HG03103 (cell line): Measurements from ENCODE around the gene COX15.
"Not testable (repeated sequence)": the region's sequence is repeated elsewhere in the genome, so short reads cannot be mapped to it uniquely, and the experiment has no call there.

Experiments used
- ATAC-seq: cut with Tn5 transposase; IDR thresholded peaks from one replicate; pipeline ENCODE4 v1.9.1; 2021; ENCODE audit warnings: low read depth; ENCODE audit not compliant: unreplicated experiment

The COX15 gene

GRCh38 chr10:99732033-99732842 lies at the start of gene COX15, which contains the start of gene CUTC:
TSS of gene COX15 (minus strand) at chr10:99732127. CDS start at chr10:99732049, 78 bp downstream.
TSS of gene CUTC (plus strand) at chr10:99732234. CDS start at chr10:99732349, 115 bp downstream.
- peak; percentile 84 for ATAC-seq

GRCh38 chr10:99779335-99779734 lies 47.4 kb upstream of the COX15 start:
- no peak for ATAC-seq

GRCh38 chr10:99777918-99778714 lies 46.2 kb upstream of the COX15 start:
- ATAC-seq: no peak

GRCh38 chr10:99775850-99776249 lies 43.9 kb upstream of the COX15 start:
- no peak for ATAC-seq

- no peak for ATAC-seq
Observed at GRCh38 chr10:99770408-99771045, 38.6 kb upstream of the COX15 start.

GRCh38 chr10:99769706-99770105 lies 37.8 kb upstream of the COX15 start:
- ATAC-seq: no peak

GRCh38 chr10:99768556-99768955 lies 36.6 kb upstream of the COX15 start:
- ATAC-seq: no peak

GRCh38 chr10:99767901-99768300 lies 36.0 kb upstream of the COX15 start:
- ATAC-seq: no peak

GRCh38 chr10:99766302-99766681 lies 34.4 kb upstream of the COX15 start:
- ATAC-seq: no peak

GRCh38 chr10:99765672-99766301 lies 33.9 kb upstream of the COX15 start:
- no peak for ATAC-seq

- ATAC-seq: no peak
Observed at GRCh38 chr10:99761365-99761764, 29.4 kb upstream of the COX15 start.

GRCh38 chr10:99760321-99760720 lies 28.4 kb upstream of the COX15 start:
- ATAC-seq: no peak

- no peak for ATAC-seq
Observed at GRCh38 chr10:99758211-99758891, 26.4 kb upstream of the COX15 start.

GRCh38 chr10:99756159-99756558 lies 24.2 kb upstream of the COX15 start:
- no peak for ATAC-seq

- ATAC-seq: no peak
Observed at GRCh38 chr10:99754670-99755069, 22.7 kb upstream of the COX15 start.

GRCh38 chr10:99750641-99751040 lies 18.7 kb upstream of the COX15 start:
- ATAC-seq: no peak

GRCh38 chr10:99748823-99749451 lies 17.0 kb upstream of the COX15 start:
- no peak for ATAC-seq

GRCh38 chr10:99746166-99746565 lies 14.2 kb upstream of the COX15 start:
- ATAC-seq: not testable (repeated sequence)

GRCh38 chr10:99743841-99744240 lies 11.9 kb upstream of the COX15 start:
- no peak for ATAC-seq

- ATAC-seq: no peak
Observed at GRCh38 chr10:99742701-99743100, 10.8 kb upstream of the COX15 start.
